Endothelial cell (in vitro differentiated cells): Measurements from ENCODE around the gene PLD2. TPM values are rescaled to one million over a fixed set of nuclear protein-coding genes. Genes with fewer than 3 reads are reported as not detected.
"Not testable (repeated sequence)": the region's sequence is repeated elsewhere in the genome, so short reads cannot be mapped to it uniquely, and the experiment has no call there.

ENCODE experiments used
- DNase-seq: peaks from one replicate; pipeline ENCODE4 v3.0.0; 2021; ENCODE audit warnings: low spot score
- H3K27ac Mint-ChIP-seq: one replicate; pipeline ENCODE4 v1.8.0; 2021; ENCODE audit warnings: mixed read lengths, inconsistent platforms; ENCODE audit not compliant: unreplicated experiment
- H3K27me3 Mint-ChIP-seq: one replicate; pipeline ENCODE4 v1.8.0; 2021; ENCODE audit warnings: mild to moderate bottlenecking, moderate library complexity, mixed read lengths, inconsistent platforms; ENCODE audit not compliant: unreplicated experiment
- H3K36me3 Mint-ChIP-seq: one replicate; pipeline ENCODE4 v1.8.0; 2021; ENCODE audit warnings: mild to moderate bottlenecking, low read depth, mixed read lengths, inconsistent platforms; ENCODE audit not compliant: unreplicated experiment
- H3K4me1 Mint-ChIP-seq: one replicate; pipeline ENCODE4 v1.8.0; 2021; ENCODE audit warnings: mild to moderate bottlenecking, mixed read lengths, inconsistent platforms; ENCODE audit not compliant: unreplicated experiment
- H3K4me3 Mint-ChIP-seq: one replicate; pipeline ENCODE4 v1.8.0; 2021; ENCODE audit warnings: mild to moderate bottlenecking, mixed read lengths, inconsistent platforms; ENCODE audit not compliant: unreplicated experiment
- H3K9me3 Mint-ChIP-seq: one replicate; pipeline ENCODE4 v1.8.0; 2021; ENCODE audit warnings: mixed read lengths, inconsistent platforms; ENCODE audit not compliant: unreplicated experiment
- CTCF ChIP-seq: fragments of 200-600 bp; sonication (generic); IDR thresholded peaks from one replicate; pipeline ENCODE4 v1.5.0; 2021; ENCODE audit warnings: antibody characterized with exemption; ENCODE audit not compliant: unreplicated experiment
- total RNA-seq: library from RNA; stranded (reverse); fragmentation: NEBNext Ultra II Directional; extraction: Animal tissue kit (Norgen Biotek cat#: 25700); gene quantifications from one replicate; pipeline ENCODE4 v1.2.1, GENCODE V29; 2021; ENCODE audit not compliant: unreplicated experiment

PLD2 gene
- total RNA-seq, 1 donor from 2014 or later, result 86.5 TPM

- TF ChIP-seq CTCF, result no peak
- Mint-ChIP-seq H3K4me3 (no peak overlapping the region), H3K36me3 (peaks cover 14% of the 10 kb centered on the region), H3K4me1 (no peaks in the 10 kb centered on the region), H3K27ac (no peak overlapping the region), H3K27me3 (peaks cover 4% of the 10 kb centered on the region), H3K9me3 (no peaks in the 10 kb centered on the region)
- no peak for DNase-seq
These were observed 15.9 kb downstream of the PLD2 start for GRCh38 chr17:4822835-4823234.

- no peak overlapping the region for H3K27ac Mint-ChIP-seq
- no peak overlapping the region for H3K4me3 Mint-ChIP-seq
- no peak for TF ChIP-seq CTCF
- peaks cover 1% of the 10 kb centered on the region for H3K27me3 Mint-ChIP-seq
- DNase-seq, result no peak
- peaks cover 9% of the 10 kb centered on the region for H3K36me3 Mint-ChIP-seq
- no peaks in the 10 kb centered on the region for H3K9me3 Mint-ChIP-seq
- H3K4me1 Mint-ChIP-seq, result no peaks in the 10 kb centered on the region
These were observed 16.6 kb downstream of the PLD2 start for GRCh38 chr17:4823373-4824089.

- DNase-seq, result no peak
- Mint-ChIP-seq H3K4me3 (no peak overlapping the region), H3K27ac (no peak overlapping the region), H3K36me3 (no peaks in the 10 kb centered on the region), H3K27me3 (no peaks in the 10 kb centered on the region), H3K9me3 (no peaks in the 10 kb centered on the region), H3K4me1 (no peaks in the 10 kb centered on the region)
- TF ChIP-seq CTCF, result no peak
These were observed 20.4 kb downstream of the PLD2 start for GRCh38 chr17:4827399-4827798.

GRCh38 chr17:4832829-4833177 lies 25.9 kb downstream of the PLD2 start:
- Mint-ChIP-seq H3K27ac (peak overlapping the region; percentile 97), H3K4me3 (peak overlapping the region; percentile 96), H3K4me1 (peaks cover 26% of the 10 kb centered on the region), H3K36me3 (peaks cover 12% of the 10 kb centered on the region)
- not testable (repeated sequence) for H3K9me3 Mint-ChIP-seq, DNase-seq, H3K27me3 Mint-ChIP-seq

- Mint-ChIP-seq H3K9me3 (no peaks in the 10 kb centered on the region), H3K4me1 (peaks cover 31% of the 10 kb centered on the region), H3K27ac (peak within 1 kb of the TSS; percentile 97), H3K27me3 (no peaks in the 10 kb centered on the region), H3K4me3 (peak within 1 kb of the TSS; percentile 97), H3K36me3 (peaks cover 16% of the 10 kb centered on the region)
- TF ChIP-seq CTCF, result no peak
- DNase-seq, result peak; percentile 89
These were observed 26.4 kb downstream of the PLD2 start, which contains the start of gene MINK1 for GRCh38 chr17:4833178-4833940. TSS of gene MINK1 (plus strand) at chr17:4833340. CDS start at chr17:4833584, 244 bp downstream.
